Activated CD8-positive, alpha-beta memory T cell treated with anti-CD3 and anti-CD28 coated beads for 24 hours (primary cell): Measurements from ENCODE around the gene FBXW8.
"Not testable (repeated sequence)": the region's sequence is repeated elsewhere in the genome, so short reads cannot be mapped to it uniquely, and the experiment has no call there.

ENCODE experiments used
- DNase-seq: peaks from one replicate; pipeline ENCODE4 v3.0.0-alpha.2; 2020

Gene FBXW8

GRCh38 chr12:117042862-117043261, 132.1 kb downstream of the FBXW8 start:
- no peak for DNase-seq

GRCh38 chr12:117044311-117044710, 133.6 kb downstream of the FBXW8 start:
- no peak for DNase-seq

- DNase-seq = no peak
Measured at GRCh38 chr12:117044790-117045159, 134.0 kb downstream of the FBXW8 start.

- no peak for DNase-seq
Measured at GRCh38 chr12:117045160-117046010, 134.6 kb downstream of the FBXW8 start.

- DNase-seq = no peak
Measured at GRCh38 chr12:117046011-117046369, 135.2 kb downstream of the FBXW8 start.

- DNase-seq = no peak
Measured at GRCh38 chr12:117046425-117046824, 135.7 kb downstream of the FBXW8 start.

- DNase-seq = no peak
Measured at GRCh38 chr12:117046861-117047530, 136.2 kb downstream of the FBXW8 start.

GRCh38 chr12:117047810-117048584, 137.2 kb downstream of the FBXW8 start:
- DNase-seq = no peak

GRCh38 chr12:117048585-117048904, 137.8 kb downstream of the FBXW8 start:
- DNase-seq = no peak

GRCh38 chr12:117049295-117049694, 138.5 kb downstream of the FBXW8 start:
- DNase-seq = no peak

- no peak for DNase-seq
Measured at GRCh38 chr12:117050060-117050459, 139.3 kb downstream of the FBXW8 start.

GRCh38 chr12:117051380-117051779, 140.6 kb downstream of the FBXW8 start:
- no peak for DNase-seq

- no peak for DNase-seq
Measured at GRCh38 chr12:117052386-117053049, 141.8 kb downstream of the FBXW8 start.

- no peak for DNase-seq
Measured at GRCh38 chr12:117053050-117053400, 142.3 kb downstream of the FBXW8 start.

- no peak for DNase-seq
Measured at GRCh38 chr12:117053597-117054201, 142.9 kb downstream of the FBXW8 start.

- no peak for DNase-seq
Measured at GRCh38 chr12:117054279-117054678, 143.5 kb downstream of the FBXW8 start.

GRCh38 chr12:117057626-117058025, 146.9 kb downstream of the FBXW8 start:
- not testable (repeated sequence) for DNase-seq

GRCh38 chr12:117058442-117059072, 147.8 kb downstream of the FBXW8 start:
- DNase-seq = no peak

- DNase-seq = no peak
Measured at GRCh38 chr12:117059156-117059555, 148.4 kb downstream of the FBXW8 start.

- no peak for DNase-seq
Measured at GRCh38 chr12:117060246-117060928, 149.6 kb downstream of the FBXW8 start.

- no peak for DNase-seq
Measured at GRCh38 chr12:117060929-117061305, 150.2 kb downstream of the FBXW8 start.

- DNase-seq = no peak
Measured at GRCh38 chr12:117061555-117062079, 150.9 kb downstream of the FBXW8 start.
